GM12878 (cell line): ENCODE measurements around the gene LAMB4.

ENCODE experiments used
- DPF2 ChIP-seq: fragments of 450-650 bp; IDR thresholded peaks from 2 replicates; pipeline ENCODE4 v1.6.1; 2017; ENCODE audit warnings: mild to moderate bottlenecking
- EP300 ChIP-seq, 2 experiments: fragments of 150-350 bp in 1 of 2; IDR thresholded peaks; 2 replicates each; pipeline ENCODE4 v1.6.1; 2011 to 2012; ENCODE audit warnings: low read depth in 2 of 2, low read length in 2 of 2, borderline replicate concordance in 1 of 2, improper control_type of control experiment in 1 of 2, inconsistent platforms in 1 of 2; ENCODE audit not compliant: control insufficient read depth in 1 of 2
- POLR2AphosphoS5 ChIP-seq: IDR thresholded peaks from 2 replicates; pipeline ENCODE4 v1.6.1; 2011; ENCODE audit warnings: mild to moderate bottlenecking, low read length, inconsistent platforms
- RBBP5 ChIP-seq: fragments of 200-600 bp; sonication (generic); conservative IDR thresholded peaks from 2 replicates; pipeline ENCODE4 v1.6.1; 2016
- STAT1 ChIP-seq: fragments of 450-650 bp; conservative IDR thresholded peaks from 2 replicates; pipeline ENCODE4 v1.6.1; 2014; ENCODE audit warnings: antibody characterized with exemption, mild to moderate bottlenecking
- TCF7 ChIP-seq: IDR thresholded peaks from 2 replicates; pipeline ENCODE4 v1.6.1; 2014; ENCODE audit warnings: antibody characterized with exemption, borderline replicate concordance
- TF ChIP-seq, protein P1 (sequence below): fragments of 450-650 bp; IDR thresholded peaks from 2 replicates; pipeline ENCODE4 v1.6.1; 2016; ENCODE audit warnings: mild to moderate bottlenecking, moderate library complexity, borderline replicate concordance
- TF ChIP-seq, protein P2 (sequence below), 3 experiments: IDR thresholded peaks in 2 of 3; conservative IDR thresholded peaks in 1 of 3; 2 replicates each; pipeline ENCODE4 v1.5.1; 2011; ENCODE audit warnings: low read depth in 3 of 3, low read length in 3 of 3, mild to moderate bottlenecking in 3 of 3, control low read depth in 2 of 3, moderate library complexity in 2 of 3, inconsistent platforms in 1 of 3, mixed read lengths in 1 of 3; ENCODE audit not compliant: control insufficient read depth in 2 of 3, insufficient read depth in 1 of 3; ENCODE audit errors: extremely low read depth in 1 of 3

DNA sequence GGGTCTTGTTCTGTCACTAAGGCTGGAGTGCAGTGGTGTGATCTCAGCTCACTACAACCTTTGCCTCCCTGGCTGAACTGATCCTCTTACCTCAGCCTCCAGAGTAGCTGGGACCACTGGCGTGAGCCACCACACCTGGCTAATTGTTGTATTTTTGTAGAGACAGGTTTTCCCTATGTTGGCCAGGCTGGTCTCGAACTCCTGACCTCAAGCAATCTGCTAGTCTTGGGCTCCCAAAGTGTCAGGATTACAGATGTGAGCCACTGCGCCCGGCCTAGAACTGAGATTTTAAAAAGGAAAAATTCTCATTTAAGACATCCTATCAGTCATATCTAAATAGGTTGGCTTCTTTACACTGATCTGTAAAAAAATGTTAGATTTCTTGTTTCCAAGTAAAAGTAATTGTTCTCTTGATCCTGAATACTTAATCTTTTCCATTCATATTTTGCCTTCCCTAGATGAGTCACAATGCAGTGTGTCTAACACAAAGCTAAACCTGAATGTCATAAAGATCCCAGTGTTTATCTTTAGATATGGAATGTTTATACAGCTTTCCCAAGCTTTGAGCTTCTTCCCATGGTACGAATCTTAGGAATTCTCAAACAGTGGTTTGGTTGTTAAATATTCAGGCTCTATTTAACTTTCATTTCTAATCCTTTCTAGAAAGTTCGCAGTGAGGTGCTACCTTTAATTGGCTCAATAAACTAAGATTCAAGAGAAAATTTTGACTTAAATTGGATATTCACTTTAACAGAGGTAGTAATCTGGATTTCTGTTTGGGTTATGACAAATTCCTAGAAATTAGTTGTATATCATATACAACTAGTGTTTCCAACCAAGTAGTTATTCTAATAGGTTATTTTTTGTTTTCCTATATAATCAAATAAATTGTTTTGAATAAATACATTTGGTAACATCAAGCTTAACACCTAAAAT, 115.1 kb downstream of the LAMB4 start:
- TF ChIP-seq, protein P1, sequence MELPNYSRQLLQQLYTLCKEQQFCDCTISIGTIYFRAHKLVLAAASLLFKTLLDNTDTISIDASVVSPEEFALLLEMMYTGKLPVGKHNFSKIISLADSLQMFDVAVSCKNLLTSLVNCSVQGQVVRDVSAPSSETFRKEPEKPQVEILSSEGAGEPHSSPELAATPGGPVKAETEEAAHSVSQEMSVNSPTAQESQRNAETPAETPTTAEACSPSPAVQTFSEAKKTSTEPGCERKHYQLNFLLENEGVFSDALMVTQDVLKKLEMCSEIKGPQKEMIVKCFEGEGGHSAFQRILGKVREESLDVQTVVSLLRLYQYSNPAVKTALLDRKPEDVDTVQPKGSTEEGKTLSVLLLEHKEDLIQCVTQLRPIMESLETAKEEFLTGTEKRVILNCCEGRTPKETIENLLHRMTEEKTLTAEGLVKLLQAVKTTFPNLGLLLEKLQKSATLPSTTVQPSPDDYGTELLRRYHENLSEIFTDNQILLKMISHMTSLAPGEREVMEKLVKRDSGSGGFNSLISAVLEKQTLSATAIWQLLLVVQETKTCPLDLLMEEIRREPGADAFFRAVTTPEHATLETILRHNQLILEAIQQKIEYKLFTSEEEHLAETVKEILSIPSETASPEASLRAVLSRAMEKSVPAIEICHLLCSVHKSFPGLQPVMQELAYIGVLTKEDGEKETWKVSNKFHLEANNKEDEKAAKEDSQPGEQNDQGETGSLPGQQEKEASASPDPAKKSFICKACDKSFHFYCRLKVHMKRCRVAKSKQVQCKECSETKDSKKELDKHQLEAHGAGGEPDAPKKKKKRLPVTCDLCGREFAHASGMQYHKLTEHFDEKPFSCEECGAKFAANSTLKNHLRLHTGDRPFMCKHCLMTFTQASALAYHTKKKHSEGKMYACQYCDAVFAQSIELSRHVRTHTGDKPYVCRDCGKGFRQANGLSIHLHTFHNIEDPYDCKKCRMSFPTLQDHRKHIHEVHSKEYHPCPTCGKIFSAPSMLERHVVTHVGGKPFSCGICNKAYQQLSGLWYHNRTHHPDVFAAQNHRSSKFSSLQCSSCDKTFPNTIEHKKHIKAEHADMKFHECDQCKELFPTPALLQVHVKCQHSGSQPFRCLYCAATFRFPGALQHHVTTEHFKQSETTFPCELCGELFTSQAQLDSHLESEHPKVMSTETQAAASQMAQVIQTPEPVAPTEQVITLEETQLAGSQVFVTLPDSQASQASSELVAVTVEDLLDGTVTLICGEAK, result no peak
- TF ChIP-seq TCF7, result no peak
- no peak for TF ChIP-seq STAT1
- TF ChIP-seq, protein P2, sequence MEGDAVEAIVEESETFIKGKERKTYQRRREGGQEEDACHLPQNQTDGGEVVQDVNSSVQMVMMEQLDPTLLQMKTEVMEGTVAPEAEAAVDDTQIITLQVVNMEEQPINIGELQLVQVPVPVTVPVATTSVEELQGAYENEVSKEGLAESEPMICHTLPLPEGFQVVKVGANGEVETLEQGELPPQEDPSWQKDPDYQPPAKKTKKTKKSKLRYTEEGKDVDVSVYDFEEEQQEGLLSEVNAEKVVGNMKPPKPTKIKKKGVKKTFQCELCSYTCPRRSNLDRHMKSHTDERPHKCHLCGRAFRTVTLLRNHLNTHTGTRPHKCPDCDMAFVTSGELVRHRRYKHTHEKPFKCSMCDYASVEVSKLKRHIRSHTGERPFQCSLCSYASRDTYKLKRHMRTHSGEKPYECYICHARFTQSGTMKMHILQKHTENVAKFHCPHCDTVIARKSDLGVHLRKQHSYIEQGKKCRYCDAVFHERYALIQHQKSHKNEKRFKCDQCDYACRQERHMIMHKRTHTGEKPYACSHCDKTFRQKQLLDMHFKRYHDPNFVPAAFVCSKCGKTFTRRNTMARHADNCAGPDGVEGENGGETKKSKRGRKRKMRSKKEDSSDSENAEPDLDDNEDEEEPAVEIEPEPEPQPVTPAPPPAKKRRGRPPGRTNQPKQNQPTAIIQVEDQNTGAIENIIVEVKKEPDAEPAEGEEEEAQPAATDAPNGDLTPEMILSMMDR (IDR thresholded peaks at IDR 0.05 in 2 of 3, conservative IDR thresholded peaks at IDR 0.05 in 1 of 3; ENCODE audit: control insufficient read depth in 2 of 3, extremely low read depth in 1 of 3, insufficient read depth in 1 of 3, low read depth in 3 of 3, low read length in 3 of 3), result no peak
- no peak for TF ChIP-seq DPF2
- TF ChIP-seq RBBP5, result no peak
- TF ChIP-seq POLR2AphosphoS5, result no peak
- no peak for TF ChIP-seq EP300 (IDR thresholded peaks at IDR 0.05; ENCODE audit: borderline replicate concordance in 1 of 2, control insufficient read depth in 1 of 2, low read depth in 2 of 2, low read length in 2 of 2)
